GM12878 (cell line): Measurements from ENCODE around the gene KCNJ12. TPM values are rescaled to one million over a fixed set of nuclear protein-coding genes. Genes with fewer than 3 reads are reported as not detected.

Experiments
- ATAC-seq: fragments of 200-7000 bp; cut with Tn5 transposase; 3 replicates; pipeline ENCODE4 v1.9.1; 2020; ENCODE audit warnings: mild to moderate bottlenecking, moderate library complexity
- BruUV-seq: library from RNA; stranded (reverse); fragments of 400-500 nt; replicated peaks from 2 replicates; lab custom pipeline; 2021; lab: Mats Ljungman, UMichigan
- CTCF ChIA-PET: fragments of 300-600 bp; sonication (Branson Sonifier 250); formaldehyde crosslinking; extraction: SDS; loops from one replicate; lab custom pipeline; 2021; ENCODE audit warnings: inconsistent platforms; lab: Yijun Ruan, JAX
- POLR2A ChIA-PET: fragments of 350-600 bp; formaldehyde crosslinking; extraction: SDS; loops from one replicate; lab custom pipeline; 2021; ENCODE audit warnings: inconsistent platforms; lab: Charles Lee
- RAD21 ChIA-PET: fragments of 300-600 bp; sonication (Branson Sonifier 250); formaldehyde crosslinking; loops from one replicate; lab custom pipeline; 2023; ENCODE audit warnings: antibody characterized with exemption; ENCODE audit not compliant: unreplicated experiment; lab: Charles Lee
- SMC1A ChIA-PET: fragments of 300-600 bp; sonication (Branson Sonifier 250); formaldehyde crosslinking; loops from one replicate; lab custom pipeline; 2023; ENCODE audit not compliant: unreplicated experiment, uncharacterized antibody; lab: Charles Lee
- DNase-seq: peaks from one replicate; pipeline ENCODE4 v3.0.0-alpha.2; 2011; ENCODE audit warnings: low read depth, low spot score
- FAIRE-seq: peaks from 3 replicates; lab custom pipeline; 2011; peaks lifted over from hg19 to GRCh38; lab: Jason Lieb, UNC
- H2AFZ ChIP-seq: 2 replicates; pipeline ENCODE4 v1.6.0; 2011; ENCODE audit warnings: low read depth, low read length, control low read depth; ENCODE audit not compliant: control insufficient read depth
- H3K27ac ChIP-seq: 2 replicates; pipeline ENCODE4 v1.5.1; 2011; ENCODE audit warnings: control low read depth; ENCODE audit not compliant: control insufficient read depth, insufficient read depth
- H3K27me3 ChIP-seq, 2 experiments: replicated peaks in 1 of 2; 2 replicates each; pipeline versions ENCODE4 v1.6.0 to v1.6.1; 2011; ENCODE audit warnings: low read length in 1 of 2; ENCODE audit not compliant: control insufficient read depth in 2 of 2, insufficient read depth in 2 of 2
- H3K36me3 ChIP-seq, 2 experiments: 2 replicates each; pipeline ENCODE4 v1.5.1; 2011; ENCODE audit warnings: low read length in 1 of 2; ENCODE audit not compliant: control insufficient read depth in 2 of 2, insufficient read depth in 2 of 2
- H3K4me1 ChIP-seq: 2 replicates; pipeline ENCODE4 v1.6.1; 2011; ENCODE audit warnings: mild to moderate bottlenecking, low read length, moderate library complexity, mixed read lengths; ENCODE audit not compliant: control insufficient read depth, insufficient read depth
- H3K4me2 ChIP-seq: 2 replicates; pipeline ENCODE4 v1.6.0; 2011; ENCODE audit warnings: control low read depth; ENCODE audit not compliant: control insufficient read depth, insufficient read depth
- H3K4me3 ChIP-seq: fragments of 200-600 bp; sonication (generic); 2 replicates; pipeline ENCODE4 v1.5.1; 2016
- H3K79me2 ChIP-seq: 2 replicates; pipeline ENCODE4 v1.6.0; 2011; ENCODE audit warnings: low read length; ENCODE audit not compliant: control insufficient read depth, insufficient read depth
- H3K9ac ChIP-seq: 2 replicates; pipeline ENCODE4 v1.8.0; 2011; ENCODE audit warnings: low read length, control low read depth, mixed read lengths; ENCODE audit not compliant: control insufficient read depth, insufficient read depth
- H3K9me3 ChIP-seq: replicated peaks from 3 replicates; pipeline ENCODE4 v1.5.1; 2011; ENCODE audit warnings: mild to moderate bottlenecking, low read length; ENCODE audit not compliant: control insufficient read depth, insufficient read depth
- H4K20me1 ChIP-seq: 2 replicates; pipeline ENCODE4 v1.6.0; 2011; ENCODE audit not compliant: control insufficient read depth, insufficient read depth
- ATF7 ChIP-seq: fragments of 450-650 bp; IDR thresholded peaks from 2 replicates; pipeline ENCODE4 v1.6.1; 2016; ENCODE audit warnings: low read depth, mild to moderate bottlenecking
- CEBPZ ChIP-seq: fragments of 150-350 bp; IDR thresholded peaks from 2 replicates; pipeline ENCODE4 v1.6.1; 2016; ENCODE audit warnings: low read depth, low read length
- E2F8 ChIP-seq: fragments of 450-650 bp; IDR thresholded peaks from 2 replicates; pipeline ENCODE4 v1.6.1; 2018; ENCODE audit warnings: mild to moderate bottlenecking, low read depth, moderate library complexity; ENCODE audit not compliant: partially characterized antibody
- FOXK2 ChIP-seq: fragments of 450-650 bp; IDR thresholded peaks from 2 replicates; pipeline ENCODE4 v1.6.1; 2017; ENCODE audit warnings: mild to moderate bottlenecking, moderate library complexity
- KLF5 ChIP-seq: fragments of 450-650 bp; IDR thresholded peaks from 2 replicates; pipeline ENCODE4 v1.6.1; 2014; ENCODE audit warnings: mild to moderate bottlenecking; ENCODE audit not compliant: partially characterized antibody
- MLLT1 ChIP-seq: fragments of 450-650 bp; IDR thresholded peaks from 2 replicates; pipeline ENCODE4 v1.6.1; 2016; ENCODE audit warnings: mild to moderate bottlenecking
- NR2C1 ChIP-seq: fragments of 450-650 bp; IDR thresholded peaks from 2 replicates; pipeline ENCODE4 v1.6.1; 2017; ENCODE audit warnings: antibody characterized with exemption, mild to moderate bottlenecking, moderate library complexity
- NR2C2 ChIP-seq: IDR thresholded peaks from 2 replicates; pipeline ENCODE4 v1.6.1; 2011; ENCODE audit warnings: borderline replicate concordance, low read depth; ENCODE audit not compliant: control insufficient read depth, insufficient read length
- PAX8 ChIP-seq: fragments of 450-650 bp; IDR thresholded peaks from 2 replicates; pipeline ENCODE4 v1.6.1; 2017; ENCODE audit warnings: mild to moderate bottlenecking, moderate library complexity
- SPI1 ChIP-seq: IDR thresholded peaks from 2 replicates; pipeline ENCODE4 v1.6.1; 2011; ENCODE audit warnings: low read depth, mild to moderate bottlenecking, low read length, moderate library complexity, borderline replicate concordance; ENCODE audit not compliant: insufficient read depth
- TAF1 ChIP-seq: IDR thresholded peaks from 2 replicates; pipeline ENCODE4 v1.6.1; 2011; ENCODE audit warnings: mild to moderate bottlenecking, low read depth, low read length, borderline replicate concordance
- TCF7 ChIP-seq: IDR thresholded peaks from 2 replicates; pipeline ENCODE4 v1.6.1; 2014; ENCODE audit warnings: antibody characterized with exemption, borderline replicate concordance
- WRNIP1 ChIP-seq: IDR thresholded peaks from 2 replicates; pipeline ENCODE4 v1.6.1; 2011; ENCODE audit warnings: low read depth, low read length, improper control_type of control experiment, borderline replicate concordance
- ZNF207 ChIP-seq: fragments of 450-650 bp; IDR thresholded peaks from 2 replicates; pipeline ENCODE4 v1.6.1; 2014; ENCODE audit warnings: antibody characterized with exemption, mild to moderate bottlenecking, borderline replicate concordance
- WGBS: methylation state at CpG from one replicate; pipeline ENCODE4 v1.1.6; 2016; ENCODE audit warnings: low lambda C conversion rate; ENCODE audit not compliant: insufficient replicate concordance, insufficient coverage; ENCODE audit errors: missing lambda C conversion rate; 5-methylcytosine and 5-hydroxymethylcytosine counted together
- in situ Hi-C: fragments of 300-500 bp; cut with MboI; formaldehyde crosslinking; loops from 9 replicates; pipeline ENCODE4 v1.14.3; 2018; ENCODE audit warnings: mixed read lengths
- intact Hi-C: fragments of 100-400 bp; cut with micrococcal nuclease; formaldehyde crosslinking; loops from one replicate; pipeline ENCODE4 v1.14.2; 2022; ENCODE audit not compliant: unreplicated experiment
- polyA plus RNA-seq, 11 experiments: library from polyadenylated mRNA; depleted of rRNA in 4 of 11; unstranded in 6 of 11; stranded (reverse) in 5 of 11; fragments of >200 nt; fragmentation: Nextera tagmentation in 4 of 11; fragmentation: Illumina TruSeq in 1 of 11; extraction: Ambion mirVana in 4 of 11; extraction: Trizol in 1 of 11; gene quantifications; 1 replicate in 1 of 11; 2 replicates in 10 of 11; pipeline versions ENCODE4 v1.2.1 to v1.2.3, GENCODE V29; 2011 to 2016; ENCODE audit warnings: inconsistent platforms in 2 of 11, missing spikeins in 2 of 11, low read depth in 1 of 11
- total RNA-seq, 4 experiments: library from RNA; depleted of rRNA in 3 of 4; stranded (reverse); fragments of >200 nt in 3 of 4; fragmentation: Illumina TruSeq in 1 of 4; extraction: Trizol in 1 of 4; gene quantifications; 2 replicates each; pipeline versions ENCODE4 v1.2.1 to v1.2.3, GENCODE V29; 2013 to 2021

Gene KCNJ12
- total and polyA plus RNA-seq, 10 of the 15 experiments (the other 5 are each of a cell fraction or from before 2014, with no cell fraction given): 0.04 to 0.21 (median 0.09) TPM; not detected in 3

- RAD21 ChIA-PET: no interaction called here
- in situ Hi-C loops: no loop called here
Observed at GRCh38 chr17:21390294-21390693, 14.1 kb downstream of the KCNJ12 start.

GRCh38 chr17:21392266-21392665 is 16.1 kb downstream of the KCNJ12 start:
- BruUV-seq: no TSS peak
- 6% methylated on average over 7 of the region's 7 CpGs for WGBS
- no peak overlapping the region for H3K4me2 ChIP-seq
- intact Hi-C loops: no loop called here
- H3K36me3 ChIP-seq: no peaks in the 10 kb centered on the region
- POLR2A ChIA-PET: no interaction called here
- H3K4me3 ChIP-seq: no peak overlapping the region
- ATAC-seq (no peak), DNase-seq (no peak), FAIRE-seq (no peak)
- CTCF ChIA-PET: no interaction called here
- SMC1A ChIA-PET: interaction anchor here (0.6 kb wide), 1 partner anchor 1605 kb away, joined by 3 read pairs; no protein-coding TSS in a partner anchor
- no peak overlapping the region for H2AFZ ChIP-seq
- H3K9ac ChIP-seq: no peak overlapping the region
- H3K79me2 ChIP-seq: no peaks in the 10 kb centered on the region
- no peaks in the 10 kb centered on the region; a peak in 1 of 4 replicates for H3K27me3 ChIP-seq
- in situ Hi-C loops: no loop called here
- RAD21 ChIA-PET: no interaction called here
- H3K4me1 ChIP-seq: no peaks in the 10 kb centered on the region
- no peak overlapping the region for H3K27ac ChIP-seq
- no peaks in the 10 kb centered on the region for H3K9me3 ChIP-seq
- H4K20me1 ChIP-seq: no peaks in the 10 kb centered on the region
- no peak for TF ChIP-seq FOXK2
- no peak for TF ChIP-seq ZNF207
- no peak for TF ChIP-seq ATF7
- TF ChIP-seq TCF7: no peak
- TF ChIP-seq TAF1: no peak
- TF ChIP-seq MLLT1: no peak
- TF ChIP-seq E2F8: no peak
- no peak for TF ChIP-seq CEBPZ

More at GRCh38 chr17:21390294-21390693, 14.1 kb downstream of the KCNJ12 start:
- SMC1A ChIA-PET: no interaction called here
- no peak overlapping the region for H2AFZ ChIP-seq
- WGBS: 14% methylated on average over 9 of the region's 9 CpGs
- ATAC-seq: no peak
- no peak for FAIRE-seq
- TF ChIP-seq SPI1 (no peak), NR2C1 (no peak), PAX8 (no peak), WRNIP1 (no peak), NR2C2 (no peak), KLF5 (no peak)
- TF ChIP-seq, all 136 proteins: peak for 0
- Histone ChIP-seq H3K36me3 (no peaks in the 10 kb centered on the region), H3K27ac (no peak overlapping the region), H3K4me1 (no peaks in the 10 kb centered on the region), H3K4me3 (no peak overlapping the region), H3K4me2 (no peak overlapping the region), H3K9ac (no peak overlapping the region), H3K9me3 (no peaks in the 10 kb centered on the region), H3K27me3 (no peaks in the 10 kb centered on the region; a peak in 1 of 4 replicates), H3K79me2 (no peaks in the 10 kb centered on the region), H4K20me1 (no peaks in the 10 kb centered on the region)
- CTCF ChIA-PET: no interaction called here
- intact Hi-C loops: no loop called here
- POLR2A ChIA-PET: no interaction called here
- no TSS peak for BruUV-seq
- no peak for DNase-seq
